Measurements from ENCODE around the gene ZNF19. TPM values are rescaled to one million over a fixed set of nuclear protein-coding genes. Genes with fewer than 3 reads are reported as not detected.
A peak's percentile ranks its signal among the peaks of the same experiment; 100 is the strongest.

ZNF19 gene
- total and polyA plus RNA-seq, 7 experiments from 2014 or later, result 1.7 to 12.9 (median 4.7) TPM

GRCh38 chr16:71443714-71444113 lies 45.4 kb downstream of the ZNF19 start:
- Mint-ChIP-seq H3K4me1 (peaks cover 0 to 10% (median 0%) of the 10 kb centered on the region in 7 donors), H3K36me3 (peaks cover 5 to 17% (median 13%) of the 10 kb centered on the region in 5 donors), H3K27ac (no peak overlapping the region), H3K27me3 (peaks cover 0 to 22% (median 11%) of the 10 kb centered on the region in 5 donors), H3K9me3 (peaks cover 5 to 44% (median 24%) of the 10 kb centered on the region in 11 donors), H3K4me3 (no peak overlapping the region)
- ATAC-seq (no peak), DNase-seq (no peak)
- no peak overlapping the region for H3K27ac ChIP-seq (ENCODE audit: low read depth, low read length)
- intact Hi-C loops (cut with micrococcal nuclease), result loop anchor here in 1 of 2 donors (5.0 kb wide), 1 partner anchor 54 kb away; no protein-coding TSS in a partner anchor
- peaks cover 0 to 8% (median 6%) of the 10 kb centered on the region in 3 experiments for H3K36me3 ChIP-seq (ENCODE audit: control insufficient read depth in 2 of 3, insufficient read depth in 3 of 3, low read length in 3 of 3)
- CTCF ChIA-PET, result no interaction called here
- H3K27me3 ChIP-seq (ENCODE audit: control insufficient read depth in 2 of 2, insufficient read depth in 2 of 2, low read length in 2 of 2), result no peaks in the 10 kb centered on the region
- peaks cover 6 to 46% (median 10%) of the 10 kb centered on the region in 3 experiments for H3K9me3 ChIP-seq (ENCODE audit: control insufficient read depth in 2 of 3, low read length in 3 of 3)
- POLR2A ChIA-PET, result no interaction called here
- no peaks in the 10 kb centered on the region for H3K4me1 ChIP-seq (ENCODE audit: control insufficient read depth in 2 of 2, insufficient read depth in 2 of 2, low read length in 2 of 2)
- no peak overlapping the region for H3K4me3 ChIP-seq (ENCODE audit: low read length)

- ATAC-seq (no peak), DNase-seq (no peak)
- H3K27me3 Mint-ChIP-seq, result peaks cover 0 to 39% (median 20%) of the 10 kb centered on the region in 5 donors
- H3K4me1 Mint-ChIP-seq, result peaks cover 0 to 10% (median 0%) of the 10 kb centered on the region in 7 donors
- no peaks in the 10 kb centered on the region for H3K27me3 ChIP-seq (ENCODE audit: control insufficient read depth in 2 of 2, insufficient read depth in 2 of 2, low read length in 2 of 2)
- no peak within 1 kb of the TSS for H3K4me3 Mint-ChIP-seq
- POLR2A ChIA-PET, result no interaction called here
- peaks cover 0 to 31% (median 0%) of the 10 kb centered on the region in 3 experiments for H3K9me3 ChIP-seq (ENCODE audit: control insufficient read depth in 2 of 3, low read length in 3 of 3)
- H3K27ac Mint-ChIP-seq, result peak within 1 kb of the TSS in 1 of 9 donors; percentile 9
- H3K36me3 ChIP-seq (ENCODE audit: control insufficient read depth in 2 of 3, insufficient read depth in 3 of 3, low read length in 3 of 3), result no peaks in the 10 kb centered on the region
- no peak within 1 kb of the TSS for H3K27ac ChIP-seq (ENCODE audit: low read depth, low read length)
- CTCF ChIA-PET, result no interaction called here
- peaks cover 5 to 27% (median 12%) of the 10 kb centered on the region in 11 donors for H3K9me3 Mint-ChIP-seq
- intact Hi-C loops (cut with micrococcal nuclease), result loop anchor here in 1 of 2 donors (5.0 kb wide), 1 partner anchor 55 kb away; no protein-coding TSS in a partner anchor
- no peak within 1 kb of the TSS for H3K4me3 ChIP-seq (ENCODE audit: low read length)
- H3K4me1 ChIP-seq (ENCODE audit: control insufficient read depth in 2 of 2, insufficient read depth in 2 of 2, low read length in 2 of 2), result no peaks in the 10 kb centered on the region
- peaks cover 0 to 6% (median 0%) of the 10 kb centered on the region in 5 donors for H3K36me3 Mint-ChIP-seq
Measured at GRCh38 chr16:71442051-71442440, 47.1 kb downstream of the ZNF19 start, which contains the start of gene TLE7. TSS of gene TLE7 (minus strand) at chr16:71442054. CDS start at chr16:71433324, 8,730 bp downstream.

- Mint-ChIP-seq H3K4me3 (no peak overlapping the region), H3K36me3 (peaks cover 0 to 6% (median 0%) of the 10 kb centered on the region in 5 donors), H3K9me3 (peaks cover 5 to 26% (median 12%) of the 10 kb centered on the region in 11 donors), H3K27me3 (peaks cover 0 to 44% (median 24%) of the 10 kb centered on the region in 5 donors), H3K27ac (no peak overlapping the region), H3K4me1 (peaks cover 0 to 10% (median 0%) of the 10 kb centered on the region in 7 donors)
- ChIA-PET POLR2A (no interaction called here), CTCF (no interaction called here)
- Histone ChIP-seq H3K27ac (ENCODE audit: low read depth, low read length) (no peak overlapping the region), H3K9me3 (ENCODE audit: control insufficient read depth in 2 of 3, low read length in 3 of 3) (peaks cover 0 to 27% (median 0%) of the 10 kb centered on the region in 3 experiments), H3K4me1 (ENCODE audit: control insufficient read depth in 2 of 2, insufficient read depth in 2 of 2, low read length in 2 of 2) (no peaks in the 10 kb centered on the region), H3K27me3 (ENCODE audit: control insufficient read depth in 2 of 2, insufficient read depth in 2 of 2, low read length in 2 of 2) (no peaks in the 10 kb centered on the region), H3K4me3 (ENCODE audit: low read length) (no peak overlapping the region), H3K36me3 (ENCODE audit: control insufficient read depth in 2 of 3, insufficient read depth in 3 of 3, low read length in 3 of 3) (no peaks in the 10 kb centered on the region)
- peak in 8 of 9 donors; percentile 7 to 33 (median 14) for DNase-seq
- intact Hi-C loops (cut with micrococcal nuclease), result loop anchor here in 1 of 2 donors (5.0 kb wide), 1 partner anchor 56 kb away; no protein-coding TSS in a partner anchor
- peak; percentile 33 for ATAC-seq
Measured at GRCh38 chr16:71441348-71442050, 47.6 kb downstream of the ZNF19 start.

- peaks cover 5 to 22% (median 10%) of the 10 kb centered on the region in 11 donors for H3K9me3 Mint-ChIP-seq
- ChIA-PET CTCF (interaction anchor here (0.9 kb wide), 1 partner anchor 59 kb away, joined by 5 read pairs; no protein-coding TSS in a partner anchor), POLR2A (no interaction called here)
- H3K36me3 Mint-ChIP-seq, result peaks cover 0 to 5% (median 0%) of the 10 kb centered on the region in 5 donors
- H3K27me3 ChIP-seq (ENCODE audit: control insufficient read depth in 2 of 2, insufficient read depth in 2 of 2, low read length in 2 of 2), result no peaks in the 10 kb centered on the region
- DNase-seq, result no peak
- H3K9me3 ChIP-seq (ENCODE audit: control insufficient read depth in 2 of 3, low read length in 3 of 3), result peaks cover 0 to 20% (median 0%) of the 10 kb centered on the region in 3 experiments
- peaks cover 0 to 10% (median 0%) of the 10 kb centered on the region in 7 donors for H3K4me1 Mint-ChIP-seq
- H3K27ac Mint-ChIP-seq, result peak overlapping the region in 1 of 9 donors; percentile 9
- peaks cover 0 to 51% (median 25%) of the 10 kb centered on the region in 5 donors for H3K27me3 Mint-ChIP-seq
- intact Hi-C loops (cut with micrococcal nuclease), result loop anchor here in 1 of 2 donors (5.0 kb wide), 1 partner anchor 56 kb away; no protein-coding TSS in a partner anchor
- no peak overlapping the region for H3K27ac ChIP-seq (ENCODE audit: low read depth, low read length)
- no peaks in the 10 kb centered on the region for H3K4me1 ChIP-seq (ENCODE audit: control insufficient read depth in 2 of 2, insufficient read depth in 2 of 2, low read length in 2 of 2)
- ATAC-seq, result no peak
- H3K4me3 Mint-ChIP-seq, result peak overlapping the region in 1 of 10 donors; percentile 20
- no peaks in the 10 kb centered on the region for H3K36me3 ChIP-seq (ENCODE audit: control insufficient read depth in 2 of 3, insufficient read depth in 3 of 3, low read length in 3 of 3)
- no peak overlapping the region for H3K4me3 ChIP-seq (ENCODE audit: low read length)
Measured at GRCh38 chr16:71440669-71441347, 48.3 kb downstream of the ZNF19 start.

GRCh38 chr16:71439523-71439922 lies 49.6 kb downstream of the ZNF19 start:
- Histone ChIP-seq H3K27ac (ENCODE audit: low read depth, low read length) (no peak overlapping the region), H3K4me3 (ENCODE audit: low read length) (no peak overlapping the region), H3K9me3 (ENCODE audit: control insufficient read depth in 2 of 3, low read length in 3 of 3) (peaks cover 0 to 14% (median 0%) of the 10 kb centered on the region in 3 experiments), H3K27me3 (ENCODE audit: control insufficient read depth in 2 of 2, insufficient read depth in 2 of 2, low read length in 2 of 2) (no peaks in the 10 kb centered on the region), H3K36me3 (ENCODE audit: control insufficient read depth in 2 of 3, insufficient read depth in 3 of 3, low read length in 3 of 3) (no peaks in the 10 kb centered on the region), H3K4me1 (ENCODE audit: control insufficient read depth in 2 of 2, insufficient read depth in 2 of 2, low read length in 2 of 2) (no peaks in the 10 kb centered on the region)
- Mint-ChIP-seq H3K9me3 (peaks cover 4 to 11% (median 7%) of the 10 kb centered on the region in 11 donors), H3K27ac (no peak overlapping the region), H3K4me1 (peaks cover 0 to 10% (median 0%) of the 10 kb centered on the region in 7 donors), H3K27me3 (peaks cover 0 to 54% (median 28%) of the 10 kb centered on the region in 5 donors), H3K4me3 (no peak overlapping the region), H3K36me3 (peaks cover 0 to 5% (median 0%) of the 10 kb centered on the region in 5 donors)
- no peak for DNase-seq
- no peak for ATAC-seq
- ChIA-PET POLR2A (no interaction called here), CTCF (no interaction called here)
- intact Hi-C loops (cut with micrococcal nuclease), result no loop called here

- no peaks in the 10 kb centered on the region for H3K4me1 ChIP-seq (ENCODE audit: control insufficient read depth in 2 of 2, insufficient read depth in 2 of 2, low read length in 2 of 2)
- no peak overlapping the region for H3K27ac Mint-ChIP-seq
- H3K9me3 ChIP-seq (ENCODE audit: control insufficient read depth in 2 of 3, low read length in 3 of 3), result no peaks in the 10 kb centered on the region
- intact Hi-C loops (cut with micrococcal nuclease), result no loop called here
- no peaks in the 10 kb centered on the region for H3K36me3 ChIP-seq (ENCODE audit: control insufficient read depth in 2 of 3, insufficient read depth in 3 of 3, low read length in 3 of 3)
- no peaks in the 10 kb centered on the region for H3K36me3 Mint-ChIP-seq
- ChIA-PET POLR2A (no interaction called here), CTCF (no interaction called here)
- peaks cover 0 to 62% (median 31%) of the 10 kb centered on the region in 5 donors for H3K27me3 Mint-ChIP-seq
- H3K27ac ChIP-seq (ENCODE audit: low read depth, low read length), result no peak overlapping the region
- ATAC-seq (no peak), DNase-seq (no peak)
- peaks cover 0 to 4% (median 0%) of the 10 kb centered on the region in 11 donors for H3K9me3 Mint-ChIP-seq
- H3K4me3 ChIP-seq (ENCODE audit: low read length), result no peak overlapping the region
- H3K4me1 Mint-ChIP-seq, result peaks cover 0 to 10% (median 0%) of the 10 kb centered on the region in 7 donors
- no peak overlapping the region for H3K4me3 Mint-ChIP-seq
- no peaks in the 10 kb centered on the region for H3K27me3 ChIP-seq (ENCODE audit: control insufficient read depth in 2 of 2, insufficient read depth in 2 of 2, low read length in 2 of 2)
Measured at GRCh38 chr16:71436473-71436872, 52.7 kb downstream of the ZNF19 start.
